Kidney (tissue), 14 donors: ENCODE data around the gene DLST. TPM values are rescaled to one million over a fixed set of nuclear protein-coding genes. Genes with fewer than 3 reads are reported as not detected.

ENCODE experiments used
- DNase-seq, 5 donors: peaks; one replicate each; pipeline ENCODE4 v3.0.0-alpha.2; 2013 to 2020
- FAIRE-seq: peaks from 2 replicates; lab custom pipeline; 2012; peaks lifted over from hg19 to GRCh38; lab: Jason Lieb, UNC
- H3K27ac ChIP-seq, 2 donors: one replicate each; pipeline ENCODE4 v1.7.0; 2013; ENCODE audit warnings: low read depth in 2 of 2, low read length in 2 of 2, inconsistent platforms in 1 of 2
- H3K27me3 ChIP-seq: one replicate; pipeline ENCODE4 v1.7.1; 2013; ENCODE audit warnings: low read length, inconsistent platforms; ENCODE audit not compliant: control insufficient read depth, insufficient read depth
- H3K36me3 ChIP-seq, 3 donors: one replicate each; pipeline versions ENCODE4 v1.7.0 to v1.7.1; 2013; ENCODE audit warnings: low read length in 3 of 3, control low read depth in 1 of 3, inconsistent platforms in 1 of 3; ENCODE audit not compliant: insufficient read depth in 3 of 3, control insufficient read depth in 2 of 3
- H3K4me1 ChIP-seq, 3 donors: one replicate each; pipeline versions ENCODE4 v1.7.0 to v1.7.1; 2013; ENCODE audit warnings: low read length in 3 of 3, inconsistent platforms in 1 of 3, low read depth in 1 of 3; ENCODE audit not compliant: control insufficient read depth in 2 of 3, insufficient read depth in 2 of 3
- H3K4me3 ChIP-seq, 3 donors: one replicate each; pipeline versions ENCODE4 v1.7.0 to v1.8.1; 2013; ENCODE audit warnings: low read length in 3 of 3, control low read depth in 1 of 3, inconsistent platforms in 1 of 3
- H3K9ac ChIP-seq, 3 donors: one replicate each; pipeline versions ENCODE4 v1.7.0 to v1.7.1; 2013; ENCODE audit warnings: low read length in 3 of 3, control low read depth in 1 of 3, inconsistent platforms in 1 of 3
- H3K9me3 ChIP-seq, 3 donors: one replicate each; pipeline versions ENCODE4 v1.7.0 to v1.7.1; 2013; ENCODE audit warnings: low read length in 3 of 3, control low read depth in 1 of 3, inconsistent platforms in 1 of 3; ENCODE audit not compliant: control insufficient read depth in 2 of 3, insufficient read depth in 1 of 3
- CTCF ChIP-seq: IDR thresholded peaks from 3 replicates; pipeline ENCODE4 v1.5.1; 2012; ENCODE audit warnings: mild to moderate bottlenecking, moderate library complexity, borderline replicate concordance; ENCODE audit not compliant: insufficient read depth; ENCODE audit errors: extremely low read depth
- intact Hi-C: fragments of 100-400 bp; cut with DNase I; formaldehyde crosslinking; loops from one replicate; pipeline ENCODE4 v1.11.1; 2022
- polyA plus RNA-seq: library from polyadenylated mRNA; stranded (reverse); fragments of 350-450 nt; fragmentation: Illumina TruSeq; extraction: RNeasy Lipid Tissue Mini Kit (QIAGEN cat#74804); gene quantifications from one replicate; pipeline ENCODE4 v1.2.3, GENCODE V29; 2014; ENCODE audit warnings: low read depth, low replicate concordance; ENCODE audit not compliant: insufficient read depth
- total RNA-seq: library from RNA; stranded (reverse); fragmentation: NEBNext Ultra II Directional; extraction: Animal tissue kit (Norgen Biotek cat#: 25700); gene quantifications from one replicate; pipeline ENCODE4 v1.2.1, GENCODE V29; 2021
- donor health status: control.
- donor health status: control.
- donor health status: control.
- donor health status: control.
- donor health status: control.
- donor health status: DM: yes; HTN: yes; CAD: no.
- donor health status: Normal renal cell carcinoma (clear cell type).

The DLST gene
- total and polyA plus RNA-seq, 2 donors from 2014 or later: 98.6 to 112 TPM

DNA sequence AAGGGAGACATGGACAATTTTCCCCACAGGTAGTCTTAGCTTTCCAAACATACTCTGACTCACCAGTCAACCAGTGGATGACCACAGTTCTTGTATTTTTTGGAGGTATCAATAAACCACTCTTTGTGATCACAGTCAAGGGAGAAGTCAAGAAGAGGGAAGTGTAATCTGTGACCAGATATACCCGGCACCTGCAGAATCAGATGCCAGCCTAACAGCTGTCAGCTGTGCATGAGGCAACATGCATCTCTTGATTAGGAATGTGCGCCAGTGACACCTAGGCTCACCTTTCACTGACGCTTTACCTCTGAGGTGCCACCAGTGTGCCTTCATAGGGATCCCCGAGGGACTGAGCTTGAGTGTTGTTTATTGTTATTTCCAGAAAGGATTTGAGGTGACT lies 25.8 kb upstream of the DLST start:
- Histone ChIP-seq H3K9ac (no peak overlapping the region), H3K4me1 (peaks cover 0 to 21% (median 17%) of the 10 kb centered on the region in 3 donors), H3K9me3 (no peaks in the 10 kb centered on the region), H3K36me3 (no peaks in the 10 kb centered on the region), H3K4me3 (no peak overlapping the region), H3K27ac (no peak overlapping the region), H3K27me3 (no peaks in the 10 kb centered on the region)
- no peak for TF ChIP-seq CTCF
- intact Hi-C loops: no loop called here
- DNase-seq: no peak
- FAIRE-seq: no peak

GRCh38 chr14:74856366-74856765 lies 25.4 kb upstream of the DLST start:
- H3K9ac ChIP-seq: no peak overlapping the region
- no peaks in the 10 kb centered on the region for H3K36me3 ChIP-seq
- DNase-seq (no peak), FAIRE-seq (no peak)
- no peaks in the 10 kb centered on the region for H3K27me3 ChIP-seq
- H3K27ac ChIP-seq: no peak overlapping the region
- peaks cover 0 to 21% (median 17%) of the 10 kb centered on the region in 3 donors for H3K4me1 ChIP-seq
- intact Hi-C loops: no loop called here
- no peaks in the 10 kb centered on the region for H3K9me3 ChIP-seq
- no peak overlapping the region for H3K4me3 ChIP-seq
- no peak for TF ChIP-seq CTCF

- Histone ChIP-seq H3K4me3 (no peak overlapping the region), H3K27me3 (no peaks in the 10 kb centered on the region), H3K4me1 (peaks cover 0 to 15% (median 14%) of the 10 kb centered on the region in 3 donors), H3K9me3 (no peaks in the 10 kb centered on the region), H3K36me3 (no peaks in the 10 kb centered on the region), H3K27ac (no peak overlapping the region), H3K9ac (no peak overlapping the region)
- FAIRE-seq (no peak), DNase-seq (no peak)
- intact Hi-C loops: no loop called here
- TF ChIP-seq CTCF: no peak
Observed at GRCh38 chr14:74858022-74858421, 23.7 kb upstream of the DLST start.
